Vagina (tissue), 2 donors: ENCODE results near the gene RPL27. TPM values are rescaled to one million over a fixed set of nuclear protein-coding genes. Genes with fewer than 3 reads are reported as not detected.

Experiments
- DNase-seq, 2 donors: peaks; one replicate each; pipeline ENCODE4 v3.0.0-alpha.2; 2017; ENCODE audit errors: extremely low spot score in 2 of 2
- H3K27ac ChIP-seq: fragments of 200-600 bp; sonication (generic); one replicate; pipeline ENCODE4 v1.5.1; 2019
- H3K27me3 ChIP-seq: fragments of 200-600 bp; sonication (generic); one replicate; pipeline ENCODE4 v1.5.1; 2019
- H3K36me3 ChIP-seq, 2 donors: fragments of 200-600 bp; sonication (generic); one replicate each; pipeline ENCODE4 v1.5.1; 2017 to 2019
- H3K4me1 ChIP-seq: fragments of 200-600 bp; sonication (generic); one replicate; pipeline ENCODE4 v1.5.1; 2019
- H3K4me3 ChIP-seq, 2 donors: fragments of 200-600 bp; sonication (generic); 1 replicate in 1 of 2; 2 replicates in 1 of 2; pipeline ENCODE4 v1.5.1; 2016 to 2019
- H3K9me3 ChIP-seq: fragments of 200-600 bp; sonication (generic); one replicate; pipeline ENCODE4 v1.5.1; 2019
- CTCF ChIP-seq, 3 experiments: fragments of 450-650 bp in 2 of 3; fragments of 200-600 bp in 1 of 3; sonication (generic) in 1 of 3; IDR thresholded peaks; one replicate each; pipeline ENCODE4 v1.5.1; 2017 to 2019; ENCODE audit warnings: antibody characterized with exemption in 3 of 3, mild to moderate bottlenecking in 2 of 3, moderate library complexity in 2 of 3
- POLR2A ChIP-seq, 2 donors: fragments of 450-650 bp; IDR thresholded peaks; one replicate each; pipeline ENCODE4 v1.6.1; 2017; ENCODE audit warnings: antibody characterized with exemption in 2 of 2, mild to moderate bottlenecking in 2 of 2, moderate library complexity in 2 of 2
- POLR2AphosphoS5 ChIP-seq, 2 donors: sonication (generic); formaldehyde crosslinking; IDR thresholded peaks; one replicate each; pipeline ENCODE4 v1.9.0; 2017; ENCODE audit warnings: antibody characterized with exemption in 2 of 2, mild to moderate bottlenecking in 2 of 2, low read depth in 1 of 2; ENCODE audit not compliant: insufficient read depth in 1 of 2
- intact Hi-C: fragments of 100-400 bp; cut with DNase I; formaldehyde crosslinking; loops from one replicate; pipeline ENCODE4 v1.15.1; 2023
- total RNA-seq: library from RNA; depleted of rRNA; stranded (reverse); fragments of >200 nt; gene quantifications from one replicate; pipeline ENCODE4 v1.2.3, GENCODE V29; 2016

RPL27 gene
- total RNA-seq, 1 donor from 2014 or later, result 1,982 TPM

DNA sequence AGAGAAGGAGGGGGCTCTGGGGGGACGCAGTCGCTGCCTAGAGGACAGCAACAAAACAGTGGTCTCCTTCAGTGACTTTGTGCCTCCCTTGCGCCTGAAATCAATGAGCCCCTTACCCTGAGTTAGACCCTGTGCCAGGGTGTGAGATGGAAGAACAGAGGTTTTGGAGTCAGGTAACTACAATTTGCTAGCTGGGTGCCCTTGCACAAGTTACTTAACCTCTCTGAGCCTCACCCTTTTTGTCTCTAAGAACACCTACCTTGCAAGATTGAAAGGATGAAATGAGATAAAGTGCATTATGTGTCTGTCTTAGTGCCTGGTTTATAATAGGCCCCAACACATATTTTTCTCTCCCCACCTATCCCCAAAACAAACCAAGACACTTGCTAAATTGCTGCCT is 36.7 kb downstream of the RPL27 start:
- no peaks in the 10 kb centered on the region for H3K9me3 ChIP-seq
- no peaks in the 10 kb centered on the region for H3K36me3 ChIP-seq
- H3K27me3 ChIP-seq, result no peaks in the 10 kb centered on the region
- intact Hi-C loops, result no loop called here
- DNase-seq, result no peak
- no peak overlapping the region for H3K4me3 ChIP-seq
- H3K27ac ChIP-seq, result no peak overlapping the region
- H3K4me1 ChIP-seq, result no peaks in the 10 kb centered on the region
- TF ChIP-seq CTCF (IDR thresholded peaks at IDR 0.05), result no peak
- no peak for TF ChIP-seq POLR2A (IDR thresholded peaks at IDR 0.05)
- TF ChIP-seq POLR2AphosphoS5 (IDR thresholded peaks at IDR 0.05; ENCODE audit: insufficient read depth in 1 of 2, low read depth in 1 of 2), result no peak

GRCh38 chr17:43039646-43040045 is 41.4 kb downstream of the RPL27 start:
- Histone ChIP-seq H3K4me3 (no peak overlapping the region), H3K27me3 (no peaks in the 10 kb centered on the region), H3K4me1 (no peaks in the 10 kb centered on the region), H3K9me3 (no peaks in the 10 kb centered on the region), H3K27ac (no peak overlapping the region), H3K36me3 (no peaks in the 10 kb centered on the region)
- DNase-seq, result no peak
- TF ChIP-seq POLR2AphosphoS5 (IDR thresholded peaks at IDR 0.05; ENCODE audit: insufficient read depth in 1 of 2, low read depth in 1 of 2) (no peak), CTCF (IDR thresholded peaks at IDR 0.05) (no peak), POLR2A (IDR thresholded peaks at IDR 0.05) (no peak)
- intact Hi-C loops, result no loop called here

GRCh38 chr17:43040655-43041054 is 42.4 kb downstream of the RPL27 start:
- Histone ChIP-seq H3K27ac (no peak overlapping the region), H3K36me3 (no peaks in the 10 kb centered on the region), H3K4me3 (no peak overlapping the region), H3K27me3 (no peaks in the 10 kb centered on the region), H3K4me1 (no peaks in the 10 kb centered on the region), H3K9me3 (no peaks in the 10 kb centered on the region)
- intact Hi-C loops, result no loop called here
- DNase-seq, result no peak
- no peak for TF ChIP-seq POLR2A (IDR thresholded peaks at IDR 0.05)
- no peak for TF ChIP-seq POLR2AphosphoS5 (IDR thresholded peaks at IDR 0.05; ENCODE audit: insufficient read depth in 1 of 2, low read depth in 1 of 2)
- TF ChIP-seq CTCF (IDR thresholded peaks at IDR 0.05), result no peak

- intact Hi-C loops, result no loop called here
- H3K4me3 ChIP-seq, result no peak overlapping the region
- H3K27ac ChIP-seq, result no peak overlapping the region
Observed at GRCh38 chr17:43042025-43042628, 43.9 kb downstream of the RPL27 start.

More at GRCh38 chr17:43042025-43042628, 43.9 kb downstream of the RPL27 start:
- Histone ChIP-seq H3K4me1 (no peaks in the 10 kb centered on the region), H3K27me3 (no peaks in the 10 kb centered on the region), H3K36me3 (no peaks in the 10 kb centered on the region), H3K9me3 (no peaks in the 10 kb centered on the region)
- DNase-seq, result no peak
- TF ChIP-seq CTCF (IDR thresholded peaks at IDR 0.05) (no peak), POLR2AphosphoS5 (IDR thresholded peaks at IDR 0.05; ENCODE audit: insufficient read depth in 1 of 2, low read depth in 1 of 2) (no peak), POLR2A (IDR thresholded peaks at IDR 0.05) (no peak)
